Type B pancreatic cell (in vitro differentiated cells): Measurements from ENCODE around the gene TGFBR1. TPM values are rescaled to one million over a fixed set of nuclear protein-coding genes. Genes with fewer than 3 reads are reported as not detected.

Source experiments
- DNase-seq: peaks from one replicate; pipeline ENCODE4 v3.0.0; 2021; ENCODE audit warnings: mixed read lengths; ENCODE audit not compliant: unreplicated experiment; ENCODE audit errors: extremely low spot score
- H3K27ac Mint-ChIP-seq: 2 replicates; pipeline ENCODE4 v1.8.0; 2021; ENCODE audit warnings: mild to moderate bottlenecking, mixed read lengths
- H3K27me3 Mint-ChIP-seq: 2 replicates; pipeline ENCODE4 v1.8.0; 2021; ENCODE audit warnings: mixed read lengths
- H3K36me3 Mint-ChIP-seq: 2 replicates; pipeline ENCODE4 v1.8.0; 2021; ENCODE audit warnings: mixed read lengths
- H3K4me1 Mint-ChIP-seq: one replicate; pipeline ENCODE4 v1.8.0; 2021; ENCODE audit warnings: mixed read lengths; ENCODE audit not compliant: unreplicated experiment
- H3K4me3 Mint-ChIP-seq: 2 replicates; pipeline ENCODE4 v1.8.0; 2021; ENCODE audit warnings: mild to moderate bottlenecking, mixed read lengths
- H3K9me3 Mint-ChIP-seq: 2 replicates; pipeline ENCODE4 v1.8.0; 2021; ENCODE audit warnings: mixed read lengths
- CTCF ChIP-seq: fragments of 200-600 bp; sonication (generic); conservative IDR thresholded peaks from 2 replicates; pipeline ENCODE4 v1.5.0; 2021; ENCODE audit warnings: antibody characterized with exemption, mild to moderate bottlenecking
- total RNA-seq: library from RNA; stranded (reverse); gene quantifications from 2 replicates; pipeline ENCODE4 v1.2.1, GENCODE V29; 2021; ENCODE audit warnings: low replicate concordance

TGFBR1 gene
- total RNA-seq, 1 donor from 2014 or later = 88.1 TPM

GRCh38 chr9:99134893-99135341 lies 30.0 kb downstream of the TGFBR1 start:
- Mint-ChIP-seq H3K27ac (no peak overlapping the region), H3K36me3 (peaks cover 29% of the 10 kb centered on the region), H3K4me3 (no peak overlapping the region), H3K4me1 (no peaks in the 10 kb centered on the region), H3K9me3 (no peaks in the 10 kb centered on the region), H3K27me3 (no peaks in the 10 kb centered on the region)
- TF ChIP-seq CTCF = no peak
- DNase-seq = no peak

DNA sequence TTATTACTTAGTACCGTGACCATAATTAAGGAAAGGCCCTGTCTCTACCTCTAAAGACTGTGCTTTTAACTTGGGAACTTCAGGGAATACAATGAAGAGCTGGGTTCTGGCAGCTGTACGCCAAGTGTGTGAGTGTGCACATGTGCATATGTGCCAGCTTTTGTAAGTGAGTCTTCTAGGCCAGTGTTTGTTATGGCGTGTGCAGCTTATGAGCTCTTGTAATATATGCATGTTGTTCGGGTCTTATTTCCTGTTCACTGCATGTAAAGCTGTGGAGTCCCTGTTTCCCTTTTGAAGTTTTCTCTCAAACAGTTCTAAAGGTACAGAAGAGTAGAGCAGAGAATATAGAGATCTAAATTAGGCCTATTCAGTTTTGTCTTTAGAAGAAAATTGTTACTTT lies 30.5 kb downstream of the TGFBR1 start:
- Mint-ChIP-seq H3K36me3 (peaks cover 32% of the 10 kb centered on the region), H3K4me1 (peaks cover 2% of the 10 kb centered on the region)

GRCh38 chr9:99137225-99137624 lies 32.3 kb downstream of the TGFBR1 start:
- Mint-ChIP-seq H3K27me3 (no peaks in the 10 kb centered on the region), H3K27ac (no peak overlapping the region)
- TF ChIP-seq CTCF = no peak

More for the DNA sequence above, 30.5 kb downstream of the TGFBR1 start:
- no peak for TF ChIP-seq CTCF
- no peaks in the 10 kb centered on the region for H3K27me3 Mint-ChIP-seq
- no peaks in the 10 kb centered on the region for H3K9me3 Mint-ChIP-seq
- H3K4me3 Mint-ChIP-seq = no peak overlapping the region
- no peak for DNase-seq
- no peak overlapping the region for H3K27ac Mint-ChIP-seq

GRCh38 chr9:99137891-99138290 lies 33.0 kb downstream of the TGFBR1 start:
- no peaks in the 10 kb centered on the region for H3K9me3 Mint-ChIP-seq
- TF ChIP-seq CTCF = no peak
- DNase-seq = no peak
- no peaks in the 10 kb centered on the region for H3K27me3 Mint-ChIP-seq
- peaks cover 9% of the 10 kb centered on the region for H3K4me1 Mint-ChIP-seq
- peaks cover 36% of the 10 kb centered on the region for H3K36me3 Mint-ChIP-seq
- H3K27ac Mint-ChIP-seq = no peak overlapping the region
- H3K4me3 Mint-ChIP-seq = no peak overlapping the region

More at GRCh38 chr9:99137225-99137624, 32.3 kb downstream of the TGFBR1 start:
- H3K4me3 Mint-ChIP-seq = no peak overlapping the region
- H3K4me1 Mint-ChIP-seq = peaks cover 9% of the 10 kb centered on the region
- DNase-seq = no peak
- H3K36me3 Mint-ChIP-seq = peaks cover 40% of the 10 kb centered on the region
- no peaks in the 10 kb centered on the region for H3K9me3 Mint-ChIP-seq

DNA sequence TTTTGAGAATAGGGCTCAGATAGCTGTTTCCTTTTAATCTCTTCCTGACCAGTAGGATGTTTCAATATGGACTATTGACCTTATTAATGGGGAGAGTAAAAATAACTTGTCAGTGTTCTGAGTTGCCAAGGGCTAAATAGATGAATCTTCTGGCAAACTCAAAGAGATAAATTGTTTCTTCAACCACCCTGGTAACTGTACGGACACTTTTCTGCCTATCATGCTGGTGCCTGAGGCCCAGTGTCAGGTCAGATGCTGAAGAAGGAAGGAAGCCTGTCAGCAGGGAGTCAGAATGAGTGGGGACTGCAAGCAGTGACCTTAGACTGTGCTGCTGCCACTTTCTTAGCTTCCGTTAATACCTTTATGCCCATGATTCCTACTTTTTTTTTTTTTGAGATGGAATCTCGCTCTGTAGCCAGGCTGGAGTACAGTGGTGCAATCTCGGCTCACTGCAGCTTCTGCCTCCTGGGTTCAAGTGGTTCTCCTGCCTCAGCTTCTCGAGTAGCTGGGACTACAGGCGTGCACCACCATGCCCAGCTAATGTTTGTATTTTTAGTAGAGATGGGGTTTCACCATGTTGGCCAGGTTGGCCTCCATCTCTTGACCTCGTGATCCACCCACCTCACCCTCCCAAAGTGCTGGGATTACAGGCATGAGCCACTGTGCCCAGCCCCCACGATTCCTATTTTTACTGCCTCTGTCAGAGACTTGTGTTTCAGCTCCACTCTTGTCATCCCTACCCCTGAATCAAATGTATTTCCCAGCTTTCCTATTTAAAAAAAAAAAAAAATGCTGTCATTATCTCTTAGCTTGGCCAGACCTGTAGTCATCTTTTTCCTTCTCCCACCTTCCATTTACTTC lies 33.7 kb downstream of the TGFBR1 start:
- Mint-ChIP-seq H3K27ac (no peak overlapping the region), H3K4me1 (peaks cover 9% of the 10 kb centered on the region), H3K36me3 (peaks cover 36% of the 10 kb centered on the region), H3K9me3 (no peaks in the 10 kb centered on the region), H3K27me3 (no peaks in the 10 kb centered on the region), H3K4me3 (no peak overlapping the region)
- no peak for TF ChIP-seq CTCF
- DNase-seq = no peak
